Muscle layer of duodenum (tissue), 2 donors: Measurements from ENCODE around the gene RAB38.

Experiments used
- H3K27ac ChIP-seq: one replicate; pipeline ENCODE4 v1.7.0; 2013; ENCODE audit warnings: mild to moderate bottlenecking, low read length
- H3K27me3 ChIP-seq: one replicate; pipeline ENCODE4 v1.7.0; 2013; ENCODE audit warnings: low read depth, mild to moderate bottlenecking, control low read depth, low read length
- H3K36me3 ChIP-seq, 2 donors: one replicate each; pipeline ENCODE4 v1.7.0; 2013; ENCODE audit warnings: low read length in 2 of 2, control low read depth in 1 of 2, mild to moderate bottlenecking in 1 of 2; ENCODE audit not compliant: insufficient read depth in 2 of 2, control insufficient read depth in 1 of 2
- H3K4me1 ChIP-seq, 2 donors: one replicate each; pipeline ENCODE4 v1.7.0; 2013; ENCODE audit warnings: low read length in 2 of 2, mild to moderate bottlenecking in 2 of 2, control low read depth in 1 of 2, moderate library complexity in 1 of 2; ENCODE audit not compliant: insufficient read depth in 2 of 2, control insufficient read depth in 1 of 2
- H3K4me3 ChIP-seq, 2 donors: one replicate each; pipeline ENCODE4 v1.7.0; 2013; ENCODE audit warnings: low read length in 2 of 2, low read depth in 1 of 2, mild to moderate bottlenecking in 1 of 2
- H3K9me3 ChIP-seq, 2 donors: one replicate each; pipeline ENCODE4 v1.7.0; 2013; ENCODE audit warnings: low read length in 2 of 2, control low read depth in 1 of 2, mild to moderate bottlenecking in 1 of 2; ENCODE audit not compliant: control insufficient read depth in 1 of 2
- donor health status: healthy.

The RAB38 gene

GRCh38 chr11:88174709-88175568 lies at the start of gene RAB38:
Gene RAB38 (minus strand): TSS chr11:88175443. CDS start chr11:88175384, 59 bp downstream.
- Histone ChIP-seq H3K4me1 (no peaks in the 10 kb centered on the region), H3K27me3 (no peaks in the 10 kb centered on the region), H3K36me3 (no peaks in the 10 kb centered on the region), H3K27ac (no peak within 1 kb of the TSS), H3K4me3 (peak within 1 kb of the TSS; percentile 61 to 71), H3K9me3 (no peaks in the 10 kb centered on the region)

DNA sequence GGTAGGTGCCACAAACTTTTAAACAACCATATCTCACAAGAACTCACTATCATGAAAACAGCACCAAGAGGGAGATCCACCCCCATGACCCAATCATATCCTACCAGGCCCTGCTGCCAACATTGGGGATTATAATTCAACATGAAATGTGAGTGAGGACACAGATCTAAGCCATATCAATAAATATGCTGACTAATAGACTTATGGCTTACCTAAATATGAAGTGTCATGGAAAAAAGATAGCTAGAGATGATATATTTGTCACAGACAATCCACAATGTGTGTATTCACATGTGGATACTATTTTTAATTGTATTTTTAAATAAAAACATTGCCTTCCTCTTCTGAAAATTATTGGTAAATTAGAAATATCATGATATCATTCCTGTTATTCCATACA lies 38.2 kb upstream of the RAB38 start:
- no peak overlapping the region for H3K27ac ChIP-seq
- no peaks in the 10 kb centered on the region for H3K9me3 ChIP-seq
- no peaks in the 10 kb centered on the region for H3K4me1 ChIP-seq
- H3K4me3 ChIP-seq = no peak overlapping the region
- H3K27me3 ChIP-seq = no peaks in the 10 kb centered on the region
- H3K36me3 ChIP-seq = no peaks in the 10 kb centered on the region

GRCh38 chr11:88212300-88212699 lies 37.1 kb upstream of the RAB38 start:
- no peaks in the 10 kb centered on the region for H3K4me1 ChIP-seq
- no peaks in the 10 kb centered on the region for H3K9me3 ChIP-seq
- H3K36me3 ChIP-seq = no peaks in the 10 kb centered on the region

DNA sequence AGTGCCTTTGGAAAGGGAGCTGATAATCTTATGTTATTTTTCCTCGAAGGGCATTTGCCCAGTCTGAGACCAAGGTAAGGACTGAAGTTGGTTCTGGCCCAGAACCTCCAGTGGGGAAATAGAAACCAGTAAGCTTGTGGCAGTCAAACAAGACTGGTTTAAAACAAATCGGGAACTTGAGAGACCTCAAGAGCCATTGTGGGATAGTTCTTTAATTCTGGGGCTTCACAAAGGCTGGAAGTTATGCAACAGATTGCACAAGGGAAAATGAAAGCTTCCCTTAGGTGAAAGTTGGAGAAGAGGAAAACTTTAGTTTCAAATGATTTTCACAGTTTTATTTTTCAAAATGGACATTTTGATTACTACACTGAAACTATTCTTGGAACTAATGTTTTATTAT lies 33.5 kb upstream of the RAB38 start:
- Histone ChIP-seq H3K4me1 (no peaks in the 10 kb centered on the region), H3K9me3 (no peaks in the 10 kb centered on the region), H3K27ac (no peak overlapping the region), H3K27me3 (no peaks in the 10 kb centered on the region), H3K4me3 (no peak overlapping the region), H3K36me3 (no peaks in the 10 kb centered on the region)

More at GRCh38 chr11:88212300-88212699, 37.1 kb upstream of the RAB38 start:
- no peak overlapping the region for H3K27ac ChIP-seq
- H3K27me3 ChIP-seq = no peaks in the 10 kb centered on the region
- no peak overlapping the region for H3K4me3 ChIP-seq

GRCh38 chr11:88206751-88207150 lies 31.5 kb upstream of the RAB38 start:
- no peaks in the 10 kb centered on the region for H3K36me3 ChIP-seq
- no peaks in the 10 kb centered on the region for H3K9me3 ChIP-seq
- H3K27me3 ChIP-seq = no peaks in the 10 kb centered on the region
- H3K4me3 ChIP-seq = no peak overlapping the region
- H3K27ac ChIP-seq = no peak overlapping the region
- no peaks in the 10 kb centered on the region for H3K4me1 ChIP-seq

- H3K4me3 ChIP-seq = no peak overlapping the region
- H3K27me3 ChIP-seq = no peaks in the 10 kb centered on the region
- H3K9me3 ChIP-seq = no peaks in the 10 kb centered on the region
- no peaks in the 10 kb centered on the region for H3K36me3 ChIP-seq
- no peaks in the 10 kb centered on the region for H3K4me1 ChIP-seq
- H3K27ac ChIP-seq = no peak overlapping the region
These were observed 29.1 kb upstream of the RAB38 start for GRCh38 chr11:88204353-88204752.

DNA sequence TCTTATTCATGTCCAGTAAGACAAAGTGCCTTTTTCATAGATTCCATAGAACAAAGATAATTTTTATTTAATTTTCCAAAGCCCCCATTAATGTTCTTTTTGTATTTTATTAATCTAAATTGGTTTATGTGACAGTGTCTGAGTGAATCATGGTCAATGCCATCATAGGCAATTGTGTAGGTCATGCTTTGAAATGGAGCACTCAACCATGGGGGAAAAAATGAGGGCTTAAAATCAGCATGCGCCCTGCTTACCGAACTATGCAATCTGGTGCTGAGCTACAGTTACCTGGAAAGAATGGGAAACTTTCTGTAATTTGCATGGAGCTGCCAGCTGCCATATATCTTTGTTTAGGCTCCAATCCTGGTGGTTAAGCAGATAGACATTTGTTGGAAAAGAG lies 28.4 kb upstream of the RAB38 start:
- Histone ChIP-seq H3K36me3 (no peaks in the 10 kb centered on the region), H3K4me1 (no peaks in the 10 kb centered on the region), H3K4me3 (no peak overlapping the region), H3K27me3 (no peaks in the 10 kb centered on the region), H3K9me3 (no peaks in the 10 kb centered on the region), H3K27ac (no peak overlapping the region)

- no peaks in the 10 kb centered on the region for H3K27me3 ChIP-seq
- no peaks in the 10 kb centered on the region for H3K4me1 ChIP-seq
- H3K9me3 ChIP-seq = peaks cover 0 to 3% of the 10 kb centered on the region in 2 donors
- H3K36me3 ChIP-seq = no peaks in the 10 kb centered on the region
- no peak overlapping the region for H3K27ac ChIP-seq
- H3K4me3 ChIP-seq = no peak overlapping the region
These were observed 27.3 kb upstream of the RAB38 start for GRCh38 chr11:88202498-88202897.

DNA sequence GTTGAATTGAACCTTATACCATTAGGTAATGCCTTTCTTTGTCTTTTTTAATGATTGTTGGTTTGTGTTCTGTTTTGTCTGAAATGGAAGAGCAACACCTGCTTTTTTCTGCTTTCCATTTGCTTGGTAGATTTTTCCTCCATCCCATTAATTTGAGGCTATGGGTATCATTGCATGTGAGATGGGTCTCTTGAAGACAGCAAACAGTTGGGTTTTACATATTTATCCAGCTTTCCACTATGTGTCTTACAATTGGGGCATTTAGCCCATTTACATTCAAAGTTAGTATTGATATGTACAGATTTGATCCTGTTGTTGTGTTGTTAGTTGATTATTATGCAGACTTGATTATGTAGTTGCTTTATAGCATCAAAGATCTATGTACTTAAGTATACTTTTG lies 21.1 kb upstream of the RAB38 start:
- H3K9me3 ChIP-seq = peaks cover 18 to 21% of the 10 kb centered on the region in 2 donors
- H3K27me3 ChIP-seq = no peaks in the 10 kb centered on the region
- H3K4me3 ChIP-seq = no peak overlapping the region
- H3K36me3 ChIP-seq = no peaks in the 10 kb centered on the region
- H3K27ac ChIP-seq = no peak overlapping the region
- H3K4me1 ChIP-seq = no peaks in the 10 kb centered on the region

- Histone ChIP-seq H3K4me3 (no peak overlapping the region), H3K27me3 (no peaks in the 10 kb centered on the region), H3K4me1 (no peaks in the 10 kb centered on the region), H3K9me3 (peaks cover 18 to 21% of the 10 kb centered on the region in 2 donors), H3K27ac (no peak overlapping the region), H3K36me3 (no peaks in the 10 kb centered on the region)
These were observed 20.7 kb upstream of the RAB38 start for GRCh38 chr11:88195908-88196307.

GRCh38 chr11:88194990-88195389 lies 19.7 kb upstream of the RAB38 start:
- Histone ChIP-seq H3K9me3 (peaks cover 18 to 21% of the 10 kb centered on the region in 2 donors), H3K27me3 (no peaks in the 10 kb centered on the region), H3K4me3 (no peak overlapping the region), H3K27ac (no peak overlapping the region), H3K36me3 (no peaks in the 10 kb centered on the region), H3K4me1 (no peaks in the 10 kb centered on the region)

DNA sequence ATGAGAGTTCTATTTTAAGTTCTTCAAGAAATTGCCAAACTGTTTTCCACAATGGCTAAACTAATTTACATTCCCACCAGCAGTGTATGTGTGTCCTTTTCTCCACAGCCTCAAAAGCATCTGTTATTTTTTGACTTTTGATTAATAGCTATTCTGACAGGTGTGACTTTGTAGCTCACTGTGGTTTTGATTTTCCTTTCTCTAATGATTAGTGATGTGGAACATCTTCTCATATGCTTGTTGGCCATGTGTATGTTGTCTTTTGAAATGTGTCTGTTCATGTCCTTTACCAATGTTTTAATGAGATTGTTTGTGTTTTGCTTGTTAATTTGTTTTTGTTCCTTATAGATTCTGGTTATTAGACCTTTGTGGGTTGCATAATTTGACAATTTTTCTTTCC lies 18.0 kb upstream of the RAB38 start:
- H3K9me3 ChIP-seq = peaks cover 18 to 21% of the 10 kb centered on the region in 2 donors
- H3K27me3 ChIP-seq = no peaks in the 10 kb centered on the region
- no peak overlapping the region for H3K27ac ChIP-seq
- no peaks in the 10 kb centered on the region for H3K4me1 ChIP-seq
- H3K36me3 ChIP-seq = no peaks in the 10 kb centered on the region
- no peak overlapping the region for H3K4me3 ChIP-seq
